Liver (tissue), 3 donors: ENCODE results near the gene MAGI1.

Experiments used
- ATF3 ChIP-seq: IDR thresholded peaks from 2 replicates; pipeline ENCODE4 v1.6.1; 2016; ENCODE audit warnings: antibody characterized with exemption
- FOXA1 ChIP-seq: IDR thresholded peaks from 2 replicates; pipeline ENCODE4 v1.6.1; 2016; ENCODE audit warnings: antibody characterized with exemption
- GABPA ChIP-seq, 2 donors: IDR thresholded peaks in 1 of 2; conservative IDR thresholded peaks in 1 of 2; 2 replicates each; pipeline ENCODE4 v1.6.1; 2016; ENCODE audit warnings: antibody characterized with exemption in 2 of 2, mild to moderate bottlenecking in 1 of 2, moderate library complexity in 1 of 2
- JUND ChIP-seq, 2 donors: IDR thresholded peaks; 2 replicates each; pipeline ENCODE4 v1.6.1; 2016; ENCODE audit warnings: antibody characterized with exemption in 2 of 2
- NR2F2 ChIP-seq: IDR thresholded peaks from 2 replicates; pipeline ENCODE4 v1.6.1; 2016; ENCODE audit warnings: antibody characterized with exemption
- SP1 ChIP-seq: IDR thresholded peaks from 2 replicates; pipeline ENCODE4 v1.6.1; 2018; ENCODE audit warnings: antibody characterized with exemption, mild to moderate bottlenecking
- TAF1 ChIP-seq: conservative IDR thresholded peaks from 2 replicates; pipeline ENCODE4 v1.6.1; 2016; ENCODE audit warnings: antibody characterized with exemption, mild to moderate bottlenecking
- YY1 ChIP-seq: IDR thresholded peaks from 2 replicates; pipeline ENCODE4 v1.6.1; 2016; ENCODE audit warnings: antibody characterized with exemption, mild to moderate bottlenecking
- TF ChIP-seq, protein P1 (sequence below): fragments of 150-350 bp; IDR thresholded peaks from 2 replicates; pipeline ENCODE4 v1.5.1; 2017; ENCODE audit warnings: improper control_type of control experiment, low read depth, low read length; ENCODE audit not compliant: missing input control
- TF ChIP-seq, protein P2 (sequence below): IDR thresholded peaks from 2 replicates; pipeline ENCODE4 v1.6.1; 2016; ENCODE audit warnings: antibody characterized with exemption
- donor health status: healthy.
- donor health status: healthy.

- no peak for TF ChIP-seq SP1
- no peak for TF ChIP-seq NR2F2
- TF ChIP-seq, protein P1, sequence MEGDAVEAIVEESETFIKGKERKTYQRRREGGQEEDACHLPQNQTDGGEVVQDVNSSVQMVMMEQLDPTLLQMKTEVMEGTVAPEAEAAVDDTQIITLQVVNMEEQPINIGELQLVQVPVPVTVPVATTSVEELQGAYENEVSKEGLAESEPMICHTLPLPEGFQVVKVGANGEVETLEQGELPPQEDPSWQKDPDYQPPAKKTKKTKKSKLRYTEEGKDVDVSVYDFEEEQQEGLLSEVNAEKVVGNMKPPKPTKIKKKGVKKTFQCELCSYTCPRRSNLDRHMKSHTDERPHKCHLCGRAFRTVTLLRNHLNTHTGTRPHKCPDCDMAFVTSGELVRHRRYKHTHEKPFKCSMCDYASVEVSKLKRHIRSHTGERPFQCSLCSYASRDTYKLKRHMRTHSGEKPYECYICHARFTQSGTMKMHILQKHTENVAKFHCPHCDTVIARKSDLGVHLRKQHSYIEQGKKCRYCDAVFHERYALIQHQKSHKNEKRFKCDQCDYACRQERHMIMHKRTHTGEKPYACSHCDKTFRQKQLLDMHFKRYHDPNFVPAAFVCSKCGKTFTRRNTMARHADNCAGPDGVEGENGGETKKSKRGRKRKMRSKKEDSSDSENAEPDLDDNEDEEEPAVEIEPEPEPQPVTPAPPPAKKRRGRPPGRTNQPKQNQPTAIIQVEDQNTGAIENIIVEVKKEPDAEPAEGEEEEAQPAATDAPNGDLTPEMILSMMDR: no peak
- no peak for TF ChIP-seq JUND (IDR thresholded peaks at IDR 0.05)
- no peak for TF ChIP-seq YY1
- TF ChIP-seq TAF1: no peak
- no peak for TF ChIP-seq FOXA1
- TF ChIP-seq ATF3: no peak
- TF ChIP-seq GABPA (IDR thresholded peaks at IDR 0.05 in 1 of 2, conservative IDR thresholded peaks at IDR 0.05 in 1 of 2): no peak
- TF ChIP-seq, protein P2, sequence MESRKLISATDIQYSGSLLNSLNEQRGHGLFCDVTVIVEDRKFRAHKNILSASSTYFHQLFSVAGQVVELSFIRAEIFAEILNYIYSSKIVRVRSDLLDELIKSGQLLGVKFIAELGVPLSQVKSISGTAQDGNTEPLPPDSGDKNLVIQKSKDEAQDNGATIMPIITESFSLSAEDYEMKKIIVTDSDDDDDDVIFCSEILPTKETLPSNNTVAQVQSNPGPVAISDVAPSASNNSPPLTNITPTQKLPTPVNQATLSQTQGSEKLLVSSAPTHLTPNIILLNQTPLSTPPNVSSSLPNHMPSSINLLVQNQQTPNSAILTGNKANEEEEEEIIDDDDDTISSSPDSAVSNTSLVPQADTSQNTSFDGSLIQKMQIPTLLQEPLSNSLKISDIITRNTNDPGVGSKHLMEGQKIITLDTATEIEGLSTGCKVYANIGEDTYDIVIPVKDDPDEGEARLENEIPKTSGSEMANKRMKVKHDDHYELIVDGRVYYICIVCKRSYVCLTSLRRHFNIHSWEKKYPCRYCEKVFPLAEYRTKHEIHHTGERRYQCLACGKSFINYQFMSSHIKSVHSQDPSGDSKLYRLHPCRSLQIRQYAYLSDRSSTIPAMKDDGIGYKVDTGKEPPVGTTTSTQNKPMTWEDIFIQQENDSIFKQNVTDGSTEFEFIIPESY: no peak
These were observed 600.1 kb downstream of the MAGI1 start for GRCh38 chr3:65438612-65439011.
